ENCODE data around the gene CNGA1. TPM values are rescaled to one million over a fixed set of nuclear protein-coding genes. Genes with fewer than 3 reads are reported as not detected.

The CNGA1 gene
- total RNA-seq, 1 donor from 2014 or later = not detected

DNA sequence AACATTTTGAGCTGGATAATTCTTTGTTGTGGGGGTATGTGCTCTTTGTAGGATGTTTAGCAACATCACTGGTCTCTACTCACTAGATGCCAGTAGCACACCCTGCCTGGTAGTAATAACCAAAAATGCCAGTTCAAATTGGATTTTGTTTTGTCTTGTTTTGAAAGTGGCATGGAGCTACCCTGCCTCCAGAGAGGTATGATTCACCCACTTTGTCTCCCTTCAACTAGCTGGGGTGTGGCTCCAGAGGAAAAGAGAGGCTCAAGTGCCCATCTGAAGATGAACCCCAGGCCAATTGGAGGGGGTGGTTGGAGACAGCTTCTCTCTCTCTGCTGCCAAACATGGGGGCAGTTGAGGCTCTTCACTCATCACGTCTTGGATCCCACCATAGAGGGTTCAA is 34.6 kb upstream of the CNGA1 start:
- no peaks in the 10 kb centered on the region for H3K9me3 Mint-ChIP-seq (ENCODE audit: unreplicated experiment)

GRCh38 chr4:48049483-48049882 is 33.0 kb upstream of the CNGA1 start:
- Mint-ChIP-seq H3K4me3 (ENCODE audit: unreplicated experiment) (no peak overlapping the region), H3K9me3 (ENCODE audit: unreplicated experiment) (no peaks in the 10 kb centered on the region), H3K4me1 (ENCODE audit: low read depth, unreplicated experiment) (no peaks in the 10 kb centered on the region), H3K36me3 (ENCODE audit: unreplicated experiment) (no peaks in the 10 kb centered on the region), H3K27me3 (ENCODE audit: unreplicated experiment) (peaks cover 2% of the 10 kb centered on the region), H3K27ac (ENCODE audit: unreplicated experiment) (no peak overlapping the region)
- DNase-seq = no peak
- TF ChIP-seq, protein P1, sequence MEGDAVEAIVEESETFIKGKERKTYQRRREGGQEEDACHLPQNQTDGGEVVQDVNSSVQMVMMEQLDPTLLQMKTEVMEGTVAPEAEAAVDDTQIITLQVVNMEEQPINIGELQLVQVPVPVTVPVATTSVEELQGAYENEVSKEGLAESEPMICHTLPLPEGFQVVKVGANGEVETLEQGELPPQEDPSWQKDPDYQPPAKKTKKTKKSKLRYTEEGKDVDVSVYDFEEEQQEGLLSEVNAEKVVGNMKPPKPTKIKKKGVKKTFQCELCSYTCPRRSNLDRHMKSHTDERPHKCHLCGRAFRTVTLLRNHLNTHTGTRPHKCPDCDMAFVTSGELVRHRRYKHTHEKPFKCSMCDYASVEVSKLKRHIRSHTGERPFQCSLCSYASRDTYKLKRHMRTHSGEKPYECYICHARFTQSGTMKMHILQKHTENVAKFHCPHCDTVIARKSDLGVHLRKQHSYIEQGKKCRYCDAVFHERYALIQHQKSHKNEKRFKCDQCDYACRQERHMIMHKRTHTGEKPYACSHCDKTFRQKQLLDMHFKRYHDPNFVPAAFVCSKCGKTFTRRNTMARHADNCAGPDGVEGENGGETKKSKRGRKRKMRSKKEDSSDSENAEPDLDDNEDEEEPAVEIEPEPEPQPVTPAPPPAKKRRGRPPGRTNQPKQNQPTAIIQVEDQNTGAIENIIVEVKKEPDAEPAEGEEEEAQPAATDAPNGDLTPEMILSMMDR (IDR thresholded peaks at IDR 0.05; ENCODE audit: partially characterized antibody, unreplicated experiment) = no peak

More for the DNA sequence above, 34.6 kb upstream of the CNGA1 start:
- H3K4me1 Mint-ChIP-seq (ENCODE audit: low read depth, unreplicated experiment) = no peaks in the 10 kb centered on the region
- TF ChIP-seq, protein P1 (IDR thresholded peaks at IDR 0.05; ENCODE audit: partially characterized antibody, unreplicated experiment) = no peak
- no peak overlapping the region for H3K4me3 Mint-ChIP-seq (ENCODE audit: unreplicated experiment)
- DNase-seq = no peak
- no peak overlapping the region for H3K27ac Mint-ChIP-seq (ENCODE audit: unreplicated experiment)
- no peaks in the 10 kb centered on the region for H3K36me3 Mint-ChIP-seq (ENCODE audit: unreplicated experiment)
- peaks cover under 1% of the 10 kb centered on the region for H3K27me3 Mint-ChIP-seq (ENCODE audit: unreplicated experiment)

- Mint-ChIP-seq H3K4me3 (ENCODE audit: unreplicated experiment) (no peak overlapping the region), H3K4me1 (ENCODE audit: low read depth, unreplicated experiment) (no peaks in the 10 kb centered on the region), H3K9me3 (ENCODE audit: unreplicated experiment) (no peaks in the 10 kb centered on the region), H3K27me3 (ENCODE audit: unreplicated experiment) (peaks cover 2% of the 10 kb centered on the region), H3K36me3 (ENCODE audit: unreplicated experiment) (no peaks in the 10 kb centered on the region), H3K27ac (ENCODE audit: unreplicated experiment) (no peak overlapping the region)
- TF ChIP-seq, protein P1 (IDR thresholded peaks at IDR 0.05; ENCODE audit: partially characterized antibody, unreplicated experiment) = no peak
- DNase-seq = no peak
Measured at GRCh38 chr4:48047896-48048295, 31.4 kb upstream of the CNGA1 start.

GRCh38 chr4:48047421-48047844 is 31.0 kb upstream of the CNGA1 start:
- Mint-ChIP-seq H3K4me3 (ENCODE audit: unreplicated experiment) (no peak overlapping the region), H3K4me1 (ENCODE audit: low read depth, unreplicated experiment) (no peaks in the 10 kb centered on the region), H3K36me3 (ENCODE audit: unreplicated experiment) (no peaks in the 10 kb centered on the region), H3K9me3 (ENCODE audit: unreplicated experiment) (no peaks in the 10 kb centered on the region), H3K27me3 (ENCODE audit: unreplicated experiment) (peaks cover 2% of the 10 kb centered on the region), H3K27ac (ENCODE audit: unreplicated experiment) (no peak overlapping the region)
- DNase-seq = no peak
- TF ChIP-seq, protein P1 (IDR thresholded peaks at IDR 0.05; ENCODE audit: partially characterized antibody, unreplicated experiment) = no peak

DNA sequence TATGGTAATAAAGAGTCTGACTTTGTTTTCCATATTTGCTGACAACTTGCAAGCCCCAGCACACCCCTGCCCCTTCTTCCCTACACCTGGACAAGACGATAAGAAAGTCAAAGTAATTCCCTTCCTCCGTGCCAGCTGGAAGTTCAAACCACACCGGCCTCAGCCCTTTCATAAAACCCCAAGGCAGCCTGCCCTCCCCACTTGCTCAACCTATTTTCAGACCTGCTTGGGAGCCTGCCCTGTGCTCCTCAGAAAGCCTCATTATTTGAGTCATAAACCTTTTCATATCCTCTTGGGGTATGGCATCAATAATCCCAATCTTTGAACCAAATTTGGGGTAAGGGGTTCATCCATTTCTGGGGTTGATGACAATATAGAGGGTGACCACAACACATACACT is 29.6 kb upstream of the CNGA1 start:
- Mint-ChIP-seq H3K4me3 (ENCODE audit: unreplicated experiment) (no peak overlapping the region), H3K36me3 (ENCODE audit: unreplicated experiment) (no peaks in the 10 kb centered on the region), H3K4me1 (ENCODE audit: low read depth, unreplicated experiment) (no peaks in the 10 kb centered on the region), H3K27me3 (ENCODE audit: unreplicated experiment) (peaks cover 6% of the 10 kb centered on the region), H3K9me3 (ENCODE audit: unreplicated experiment) (no peaks in the 10 kb centered on the region), H3K27ac (ENCODE audit: unreplicated experiment) (no peak overlapping the region)
- TF ChIP-seq, protein P1 (IDR thresholded peaks at IDR 0.05; ENCODE audit: partially characterized antibody, unreplicated experiment) = no peak
- DNase-seq = no peak
